Neural progenitor cell (in vitro differentiated cells): ENCODE results near the gene FSCN2.

Source experiments
- CTCF ChIP-seq: fragments of 200-600 bp; sonication (generic); IDR thresholded peaks from 2 replicates; pipeline ENCODE4 v1.5.1; 2017; ENCODE audit warnings: antibody characterized with exemption, mild to moderate bottlenecking
- EZH2 ChIP-seq: fragments of 200-600 bp; sonication (generic); IDR thresholded peaks from 2 replicates; pipeline ENCODE4 v1.6.1; 2017; ENCODE audit warnings: antibody characterized with exemption, mild to moderate bottlenecking, moderate library complexity
- EZH2phosphoT487 ChIP-seq: fragments of 200-600 bp; sonication (generic); IDR thresholded peaks from 2 replicates; pipeline ENCODE4 v1.6.1; 2017; ENCODE audit warnings: antibody characterized with exemption

- no peak for TF ChIP-seq CTCF
- TF ChIP-seq EZH2 = peak; percentile 70
- TF ChIP-seq EZH2phosphoT487 = peak; percentile 62
These were observed 9.3 kb upstream of the FSCN2 start for GRCh38 chr17:81518785-81519283.
